Keratinocyte (primary cell): ENCODE results near the gene BEAN1.

Experiments
- CTCF ChIP-seq, 3 experiments: IDR thresholded peaks in 1 of 3; conservative IDR thresholded peaks in 1 of 3; optimal IDR thresholded peaks in 1 of 3; 2 replicates in 2 of 3; 3 replicates in 1 of 3; pipeline versions ENCODE3 to v1.5.1; 2011; ENCODE audit warnings: low read length in 3 of 3, mild to moderate bottlenecking in 3 of 3, moderate library complexity in 2 of 3, control low read depth in 1 of 3, inconsistent platforms in 1 of 3; ENCODE audit not compliant: insufficient read depth in 2 of 3; ENCODE audit errors: extremely low read depth in 1 of 3
- EZH2 ChIP-seq: IDR thresholded peaks from one replicate; pipeline ENCODE4 v1.6.1; 2012; ENCODE audit warnings: inconsistent platforms, mild to moderate bottlenecking, low read length, moderate library complexity

- no peak for TF ChIP-seq CTCF (optimal IDR thresholded peaks at IDR 0.05 in 1 of 3, IDR thresholded peaks at IDR 0.05 in 1 of 3, conservative IDR thresholded peaks at IDR 0.05 in 1 of 3; ENCODE audit: extremely low read depth in 1 of 3, insufficient read depth in 2 of 3, low read length in 3 of 3)
- no peak for TF ChIP-seq EZH2
Measured at GRCh38 chr16:66412182-66412581, 14.9 kb upstream of the BEAN1 start.
